ENCODE results near the gene SLC45A2. TPM values are rescaled to one million over a fixed set of nuclear protein-coding genes. Genes with fewer than 3 reads are reported as not detected.
A peak's percentile ranks its signal among the peaks of the same experiment; 100 is the strongest.
"Not testable (repeated sequence)": the region's sequence is repeated elsewhere in the genome, so short reads cannot be mapped to it uniquely, and the experiment has no call there.

The SLC45A2 gene
- total RNA-seq: under 1 TPM in 1 of 2 experiments, not detected in 1; 0.34 TPM

- ChIA-PET POLR2A (no interaction called here), CTCF (no interaction called here)
- Mint-ChIP-seq H3K4me1 (ENCODE audit: low read depth) (no peaks in the 10 kb centered on the region), H3K36me3 (ENCODE audit: low read depth) (peaks cover 21% of the 10 kb centered on the region), H3K4me3 (no peak within 1 kb of the TSS), H3K9me3 (ENCODE audit: insufficient read depth) (peaks cover 6% of the 10 kb centered on the region), H3K27ac (no peak within 1 kb of the TSS), H3K27me3 (ENCODE audit: low read depth) (no peaks in the 10 kb centered on the region)
- ATAC-seq (no peak), DNase-seq (no peak)
These were observed at the start of gene SLC45A2 for GRCh38 chr5:33984671-33985124. SLC45A2 (minus strand) TSS chr5:33984693; CDS start chr5:33984583, 110 bp downstream.

GRCh38 chr5:34031966-34032365 is 47.5 kb upstream of the SLC45A2 start:
- CTCF ChIA-PET: no interaction called here
- no peaks in the 10 kb centered on the region for H3K4me1 Mint-ChIP-seq (ENCODE audit: low read depth)
- no peak for ATAC-seq
- H3K9me3 Mint-ChIP-seq (ENCODE audit: insufficient read depth): no peaks in the 10 kb centered on the region
- no peak overlapping the region for H3K4me3 Mint-ChIP-seq
- H3K27ac Mint-ChIP-seq: no peak overlapping the region
- POLR2A ChIA-PET: no interaction called here
- H3K36me3 Mint-ChIP-seq (ENCODE audit: low read depth): peaks cover 8% of the 10 kb centered on the region
- no peaks in the 10 kb centered on the region for H3K27me3 Mint-ChIP-seq (ENCODE audit: low read depth)
- DNase-seq: no peak

GRCh38 chr5:34031117-34031516 is 46.6 kb upstream of the SLC45A2 start:
- Mint-ChIP-seq H3K9me3 (ENCODE audit: insufficient read depth) (no peaks in the 10 kb centered on the region), H3K4me1 (ENCODE audit: low read depth) (no peaks in the 10 kb centered on the region), H3K27ac (no peak overlapping the region), H3K36me3 (ENCODE audit: low read depth) (peaks cover 8% of the 10 kb centered on the region), H3K27me3 (ENCODE audit: low read depth) (no peaks in the 10 kb centered on the region), H3K4me3 (no peak overlapping the region)
- ChIA-PET CTCF (no interaction called here), POLR2A (no interaction called here)
- no peak for DNase-seq
- ATAC-seq: no peak

- CTCF ChIA-PET; H3K4me3 Mint-ChIP-seq; H3K9me3 Mint-ChIP-seq (ENCODE audit: insufficient read depth); DNase-seq; H3K4me1 Mint-ChIP-seq (ENCODE audit: low read depth); H3K36me3 Mint-ChIP-seq (ENCODE audit: low read depth); ATAC-seq; POLR2A ChIA-PET; H3K27ac Mint-ChIP-seq; H3K27me3 Mint-ChIP-seq (ENCODE audit: low read depth): not testable (repeated sequence)
These were observed 46.1 kb upstream of the SLC45A2 start for GRCh38 chr5:34030585-34030984.

- CTCF ChIA-PET: no interaction called here
- no peaks in the 10 kb centered on the region for H3K27me3 Mint-ChIP-seq (ENCODE audit: low read depth)
- no peak overlapping the region for H3K4me3 Mint-ChIP-seq
- H3K4me1 Mint-ChIP-seq (ENCODE audit: low read depth): no peaks in the 10 kb centered on the region
- peaks cover 8% of the 10 kb centered on the region for H3K36me3 Mint-ChIP-seq (ENCODE audit: low read depth)
- H3K9me3 Mint-ChIP-seq (ENCODE audit: insufficient read depth): no peaks in the 10 kb centered on the region
- DNase-seq (no peak), ATAC-seq (no peak)
- POLR2A ChIA-PET: no interaction called here
- no peak overlapping the region for H3K27ac Mint-ChIP-seq
These were observed 45.6 kb upstream of the SLC45A2 start for GRCh38 chr5:34030048-34030447.

- Mint-ChIP-seq H3K9me3 (ENCODE audit: insufficient read depth) (no peaks in the 10 kb centered on the region), H3K27ac (no peak overlapping the region), H3K4me3 (no peak overlapping the region), H3K36me3 (ENCODE audit: low read depth) (peaks cover 4% of the 10 kb centered on the region), H3K4me1 (ENCODE audit: low read depth) (peaks cover under 1% of the 10 kb centered on the region), H3K27me3 (ENCODE audit: low read depth) (no peaks in the 10 kb centered on the region)
- ChIA-PET POLR2A (no interaction called here), CTCF (no interaction called here)
- DNase-seq (no peak), ATAC-seq (no peak)
These were observed 43.9 kb upstream of the SLC45A2 start for GRCh38 chr5:34028349-34028748.

- DNase-seq: no peak
- no peaks in the 10 kb centered on the region for H3K27me3 Mint-ChIP-seq (ENCODE audit: low read depth)
- peaks cover 21% of the 10 kb centered on the region for H3K4me1 Mint-ChIP-seq (ENCODE audit: low read depth)
- ATAC-seq: no peak
- POLR2A ChIA-PET: no interaction called here
- no peaks in the 10 kb centered on the region for H3K9me3 Mint-ChIP-seq (ENCODE audit: insufficient read depth)
- no peak overlapping the region for H3K27ac Mint-ChIP-seq
- CTCF ChIA-PET: no interaction called here
- H3K4me3 Mint-ChIP-seq: no peak overlapping the region
- peaks cover 10% of the 10 kb centered on the region for H3K36me3 Mint-ChIP-seq (ENCODE audit: low read depth)
These were observed 41.7 kb upstream of the SLC45A2 start for GRCh38 chr5:34026089-34026761.

- CTCF ChIA-PET: interaction anchor here (0.8 to 3.4 kb wide), 6 partner anchors 9 to 27 kb away, joined by 4 to 16 read pairs (median 5); partner anchors contain the start of gene AMACR
- Mint-ChIP-seq H3K27ac (peak overlapping the region; percentile 86), H3K4me3 (peak overlapping the region; percentile 4)
These were observed 37.7 kb upstream of the SLC45A2 start for GRCh38 chr5:34022121-34022705.

GRCh38 chr5:34021334-34021733 is 36.8 kb upstream of the SLC45A2 start:
- Mint-ChIP-seq H3K27me3 (ENCODE audit: low read depth) (no peaks in the 10 kb centered on the region), H3K36me3 (ENCODE audit: low read depth) (peaks cover 16% of the 10 kb centered on the region), H3K27ac (peak overlapping the region; percentile 86), H3K4me1 (ENCODE audit: low read depth) (peaks cover 27% of the 10 kb centered on the region), H3K4me3 (peak overlapping the region; percentile 49), H3K9me3 (ENCODE audit: insufficient read depth) (no peaks in the 10 kb centered on the region)
- ChIA-PET POLR2A (interaction anchor here (2.8 kb wide), 1 partner anchor 13 kb away, joined by 14 read pairs; the partner anchor contains the start of gene AMACR), CTCF (interaction anchor here (0.6 to 3.4 kb wide), 5 partner anchors 8 to 26 kb away, joined by 3 to 16 read pairs (median 5); no protein-coding TSS in a partner anchor)
- DNase-seq: no peak
- ATAC-seq: no peak

More at GRCh38 chr5:34022121-34022705, 37.7 kb upstream of the SLC45A2 start:
- H3K36me3 Mint-ChIP-seq (ENCODE audit: low read depth): peaks cover 16% of the 10 kb centered on the region
- POLR2A ChIA-PET: interaction anchor here (0.9 to 2.8 kb wide), 2 partner anchors 14 to 16 kb away, joined by 7 to 14 read pairs; partner anchors contain the start of gene AMACR
- no peaks in the 10 kb centered on the region for H3K27me3 Mint-ChIP-seq (ENCODE audit: low read depth)
- DNase-seq (peak; percentile 73), ATAC-seq (peak; percentile 97)
- H3K4me1 Mint-ChIP-seq (ENCODE audit: low read depth): peaks cover 27% of the 10 kb centered on the region
- no peaks in the 10 kb centered on the region for H3K9me3 Mint-ChIP-seq (ENCODE audit: insufficient read depth)

- no peak for ATAC-seq
- no peak for DNase-seq
- Mint-ChIP-seq H3K4me3 (no peak overlapping the region), H3K36me3 (ENCODE audit: low read depth) (peaks cover 16% of the 10 kb centered on the region), H3K27ac (peak overlapping the region; percentile 86), H3K27me3 (ENCODE audit: low read depth) (no peaks in the 10 kb centered on the region), H3K9me3 (ENCODE audit: insufficient read depth) (no peaks in the 10 kb centered on the region), H3K4me1 (ENCODE audit: low read depth) (peaks cover 27% of the 10 kb centered on the region)
- ChIA-PET CTCF (interaction anchor here (0.6 to 3.4 kb wide), 3 partner anchors 9 to 23 kb away, joined by 3 to 16 read pairs (median 4); no protein-coding TSS in a partner anchor), POLR2A (interaction anchor here (2.8 kb wide), 1 partner anchor 13 kb away, joined by 14 read pairs; the partner anchor contains the start of gene AMACR)
These were observed 36.2 kb upstream of the SLC45A2 start for GRCh38 chr5:34020726-34021125.

GRCh38 chr5:34017254-34017653 is 32.8 kb upstream of the SLC45A2 start:
- peaks cover 16% of the 10 kb centered on the region for H3K4me1 Mint-ChIP-seq (ENCODE audit: low read depth)
- ChIA-PET CTCF (interaction anchor here (1.0 to 1.5 kb wide), 3 partner anchors 9 to 49 kb away, joined by 3 to 5 read pairs (median 4); partner anchors contain the start of gene AMACR), POLR2A (interaction anchor here (1.1 to 1.3 kb wide), 2 partner anchors 9 kb away, joined by 3 to 4 read pairs; partner anchors contain the start of gene AMACR)
- ATAC-seq: no peak
- DNase-seq: no peak
- H3K36me3 Mint-ChIP-seq (ENCODE audit: low read depth): peaks cover 11% of the 10 kb centered on the region
- H3K27ac Mint-ChIP-seq: no peak overlapping the region
- no peaks in the 10 kb centered on the region for H3K27me3 Mint-ChIP-seq (ENCODE audit: low read depth)
- H3K4me3 Mint-ChIP-seq: no peak overlapping the region
- no peaks in the 10 kb centered on the region for H3K9me3 Mint-ChIP-seq (ENCODE audit: insufficient read depth)

GRCh38 chr5:34016750-34017149 is 32.3 kb upstream of the SLC45A2 start:
- no peak overlapping the region for H3K27ac Mint-ChIP-seq
- ChIA-PET CTCF (interaction anchor here (1.4 to 1.5 kb wide), 2 partner anchors 8 to 19 kb away, joined by 4 to 5 read pairs; partner anchors contain the start of gene AMACR), POLR2A (interaction anchor here (1.3 kb wide), 1 partner anchor 9 kb away, joined by 3 read pairs; the partner anchor contains the start of gene AMACR)
- H3K27me3 Mint-ChIP-seq (ENCODE audit: low read depth): no peaks in the 10 kb centered on the region
- H3K36me3 Mint-ChIP-seq (ENCODE audit: low read depth): peaks cover 9% of the 10 kb centered on the region
- no peak overlapping the region for H3K4me3 Mint-ChIP-seq
- DNase-seq: no peak
- no peaks in the 10 kb centered on the region for H3K9me3 Mint-ChIP-seq (ENCODE audit: insufficient read depth)
- ATAC-seq: no peak
- peaks cover 15% of the 10 kb centered on the region for H3K4me1 Mint-ChIP-seq (ENCODE audit: low read depth)
